Cardiac muscle cell (in vitro differentiated cells and primary cell): ENCODE measurements around the gene EEF1A2. TPM values are rescaled to one million over a fixed set of nuclear protein-coding genes. Genes with fewer than 3 reads are reported as not detected.

ENCODE experiments used
- DNase-seq, 2 donors: peaks; one replicate each; pipeline versions ENCODE4 v3.0.0 to v3.0.0-alpha.2; 2010 to 2017; ENCODE audit warnings: low read depth in 1 of 2, low spot score in 1 of 2
- H3K27ac ChIP-seq: fragments of 200-600 bp; sonication (generic); 2 replicates; pipeline ENCODE4 v1.5.1; 2016
- H3K27me3 ChIP-seq: fragments of 200-600 bp; sonication (generic); 2 replicates; pipeline ENCODE4 v1.6.0; 2016; ENCODE audit warnings: control low read depth
- H3K36me3 ChIP-seq: fragments of 200-600 bp; sonication (generic); 2 replicates; pipeline ENCODE4 v1.5.1; 2016; ENCODE audit warnings: control low read depth
- H3K4me1 ChIP-seq: fragments of 200-600 bp; sonication (generic); 2 replicates; pipeline ENCODE4 v1.8.1; 2017; ENCODE audit warnings: low read depth, mild to moderate bottlenecking, mixed run types
- H3K4me3 ChIP-seq: fragments of 200-600 bp; sonication (generic); 2 replicates; pipeline ENCODE4 v1.5.1; 2016; ENCODE audit warnings: mild to moderate bottlenecking
- H3K9me3 ChIP-seq: fragments of 200-600 bp; sonication (generic); 2 replicates; pipeline ENCODE4 v1.5.1; 2017; ENCODE audit warnings: low read depth, mild to moderate bottlenecking, control low read depth
- CTCF ChIP-seq: IDR thresholded peaks from 2 replicates; pipeline ENCODE4 v1.5.1; 2012; ENCODE audit warnings: low read depth, mild to moderate bottlenecking, low read length
- polyA plus RNA-seq: library from polyadenylated mRNA; unstranded; fragments of >200 nt; fragmentation: Nextera tagmentation; extraction: Ambion mirVana; gene quantifications from 2 replicates; pipeline ENCODE4 v1.2.1, GENCODE V29; 2016
- total RNA-seq: library from RNA; depleted of rRNA; stranded (reverse); fragments of >200 nt; gene quantifications from 2 replicates; pipeline ENCODE4 v1.2.3, GENCODE V29; 2016

The EEF1A2 gene
- total and polyA plus RNA-seq, 2 experiments from 2014 or later: 309 to 1,016 TPM

- H3K27me3 ChIP-seq: no peaks in the 10 kb centered on the region
- no peaks in the 10 kb centered on the region for H3K4me1 ChIP-seq
- H3K36me3 ChIP-seq: no peaks in the 10 kb centered on the region
Measured at GRCh38 chr20:63449796-63450730, 48.8 kb downstream of the EEF1A2 start.

GRCh38 chr20:63449025-63449424, 49.9 kb downstream of the EEF1A2 start:
- no peaks in the 10 kb centered on the region for H3K36me3 ChIP-seq
- no peak for TF ChIP-seq CTCF
- no peak for DNase-seq
- no peak overlapping the region for H3K27ac ChIP-seq
- H3K4me3 ChIP-seq: no peak overlapping the region
- H3K27me3 ChIP-seq: no peaks in the 10 kb centered on the region
- no peaks in the 10 kb centered on the region for H3K4me1 ChIP-seq
- H3K9me3 ChIP-seq: no peaks in the 10 kb centered on the region

More at GRCh38 chr20:63449796-63450730, 48.8 kb downstream of the EEF1A2 start:
- Histone ChIP-seq H3K27ac (no peak overlapping the region), H3K9me3 (no peaks in the 10 kb centered on the region), H3K4me3 (no peak overlapping the region)
- DNase-seq: no peak
- no peak for TF ChIP-seq CTCF

GRCh38 chr20:63448031-63448430, 50.9 kb downstream of the EEF1A2 start:
- H3K4me3 ChIP-seq: no peak overlapping the region
- no peaks in the 10 kb centered on the region for H3K27me3 ChIP-seq
- DNase-seq: no peak
- no peak overlapping the region for H3K27ac ChIP-seq
- TF ChIP-seq CTCF: no peak
- no peaks in the 10 kb centered on the region for H3K4me1 ChIP-seq
- H3K36me3 ChIP-seq: no peaks in the 10 kb centered on the region
- H3K9me3 ChIP-seq: no peaks in the 10 kb centered on the region

DNA sequence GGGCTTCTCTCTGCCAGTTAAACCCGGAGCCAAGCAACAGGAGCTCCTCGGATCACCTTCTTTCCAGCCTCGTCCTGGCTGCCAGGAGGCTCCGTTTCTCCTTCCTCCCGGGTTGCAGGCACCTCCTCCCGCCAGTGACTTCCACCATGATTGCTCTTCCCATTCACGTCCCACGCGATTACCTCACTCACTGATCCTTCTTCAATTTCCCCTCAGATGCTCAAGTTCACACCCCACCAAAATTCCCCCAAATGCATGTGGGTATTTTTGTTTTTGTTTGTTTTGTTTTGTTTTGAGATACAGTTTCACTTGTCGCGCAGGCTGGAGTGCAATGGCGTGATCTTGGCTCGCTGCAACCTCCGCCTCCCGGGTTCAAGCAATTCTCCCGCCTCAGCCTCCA, 51.6 kb downstream of the EEF1A2 start:
- TF ChIP-seq CTCF: no peak
- Histone ChIP-seq H3K4me3 (no peak overlapping the region), H3K27ac (no peak overlapping the region), H3K9me3 (no peaks in the 10 kb centered on the region), H3K4me1 (no peaks in the 10 kb centered on the region), H3K27me3 (no peaks in the 10 kb centered on the region), H3K36me3 (no peaks in the 10 kb centered on the region)
- DNase-seq: no peak

DNA sequence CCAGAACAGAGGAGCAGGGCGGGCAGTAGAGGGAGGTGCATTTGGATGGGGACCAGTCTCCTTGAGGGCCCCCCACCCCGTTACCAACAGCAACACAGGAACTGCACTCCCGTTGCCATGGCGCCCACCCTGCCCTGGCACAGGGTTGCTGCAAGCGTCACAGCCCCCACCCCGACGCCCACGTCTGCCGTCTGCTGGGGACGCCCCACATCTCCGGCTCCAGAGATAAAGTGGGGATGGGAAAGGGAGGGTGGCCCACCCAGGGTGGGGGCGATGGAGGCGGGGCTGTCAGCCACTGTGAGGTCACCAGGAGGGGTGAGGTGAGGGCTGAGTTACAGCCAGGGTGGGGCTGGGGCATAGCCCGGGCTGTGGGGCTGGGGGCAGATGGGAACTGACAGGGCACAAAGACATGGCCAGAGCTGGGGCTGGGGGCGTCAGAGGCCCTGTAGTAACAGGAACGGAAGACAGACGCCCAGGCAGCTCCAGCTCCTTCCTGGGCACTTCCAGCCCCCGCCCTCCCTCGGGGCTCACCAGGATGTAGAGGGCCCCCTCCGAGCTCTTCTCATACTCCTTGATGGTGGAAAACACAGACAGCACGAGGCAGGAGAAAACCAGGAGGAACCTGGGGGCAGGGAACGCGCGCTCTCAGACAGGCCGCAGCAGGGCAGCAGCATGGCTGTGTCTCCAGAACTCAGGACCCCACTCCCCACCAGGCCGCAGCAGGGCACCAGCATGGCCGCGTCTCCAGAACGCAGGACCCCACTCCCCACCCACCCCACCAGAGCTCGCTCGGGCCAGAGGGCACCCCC, 52.5 kb downstream of the EEF1A2 start:
- Histone ChIP-seq H3K36me3 (no peaks in the 10 kb centered on the region), H3K9me3 (no peaks in the 10 kb centered on the region), H3K27ac (no peak overlapping the region), H3K27me3 (no peaks in the 10 kb centered on the region), H3K4me1 (no peaks in the 10 kb centered on the region), H3K4me3 (no peak overlapping the region)
- no peak for TF ChIP-seq CTCF
- DNase-seq: no peak
